Activated CD4-positive, CD25-positive, alpha-beta regulatory T cell (primary cell): ENCODE measurements around the gene COL21A1.

Experiments
- DNase-seq, 4 experiments: peaks; one replicate each; lab custom pipeline; 2025; lab: John Stamatoyannopoulos, UW

The COL21A1 gene

GRCh38 chr6:56106231-56106630 is 141.1 kb downstream of the COL21A1 start:
- DNase-seq = no peak

DNA sequence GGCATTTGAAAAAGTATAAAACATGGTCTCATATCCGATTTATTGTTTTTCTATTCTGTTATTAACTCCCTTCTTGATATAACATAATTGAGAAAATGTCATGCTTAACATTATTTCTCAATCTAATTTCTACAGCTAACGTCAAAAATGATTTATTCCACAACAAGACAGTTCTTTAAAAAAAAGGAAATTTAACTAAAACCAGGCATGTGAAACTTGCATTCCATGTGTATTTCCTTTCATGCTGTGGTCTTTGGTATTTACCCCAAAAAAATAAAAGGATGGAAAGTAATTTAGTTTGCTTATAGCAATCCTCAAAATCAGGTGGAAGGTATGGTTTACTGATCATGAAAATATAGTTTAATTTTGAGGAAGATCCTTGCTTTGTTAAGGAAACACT is 142.8 kb downstream of the COL21A1 start:
- DNase-seq = no peak

- no peak for DNase-seq
Measured at GRCh38 chr6:56102216-56102615, 145.2 kb downstream of the COL21A1 start.

GRCh38 chr6:56101141-56101553 is 146.2 kb downstream of the COL21A1 start:
- no peak for DNase-seq

DNA sequence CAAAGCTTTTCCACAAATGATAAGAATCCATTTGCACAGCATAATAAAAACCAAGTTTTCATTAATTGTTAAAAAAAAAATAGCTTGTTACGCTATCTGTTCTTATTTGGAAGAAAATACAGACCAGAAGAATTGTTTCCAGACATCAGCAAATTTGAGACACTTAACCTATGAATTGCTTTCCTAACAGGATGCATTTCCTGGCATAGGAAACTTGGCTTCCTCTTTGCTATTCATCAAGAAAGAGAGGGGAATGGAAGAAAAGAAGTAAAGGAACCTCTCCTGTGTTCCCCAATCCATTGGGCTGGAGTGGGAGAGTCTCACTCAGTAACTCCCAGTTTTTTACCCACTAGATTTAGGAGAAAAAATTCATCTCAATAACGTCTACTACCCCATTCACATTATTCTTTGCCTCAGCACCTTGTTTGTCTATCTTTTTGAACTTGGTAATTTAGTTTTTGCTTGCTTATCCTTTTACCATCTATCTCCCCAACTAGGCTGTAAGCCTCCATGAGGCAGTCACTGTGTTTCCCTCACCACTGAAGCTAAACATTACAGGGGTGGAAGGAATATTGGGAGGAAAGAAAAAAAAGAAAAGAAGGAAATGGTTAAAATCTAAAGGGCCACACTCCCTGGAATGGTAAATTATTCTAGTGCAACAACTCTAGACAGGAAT is 150.3 kb downstream of the COL21A1 start:
- no peak for DNase-seq

DNA sequence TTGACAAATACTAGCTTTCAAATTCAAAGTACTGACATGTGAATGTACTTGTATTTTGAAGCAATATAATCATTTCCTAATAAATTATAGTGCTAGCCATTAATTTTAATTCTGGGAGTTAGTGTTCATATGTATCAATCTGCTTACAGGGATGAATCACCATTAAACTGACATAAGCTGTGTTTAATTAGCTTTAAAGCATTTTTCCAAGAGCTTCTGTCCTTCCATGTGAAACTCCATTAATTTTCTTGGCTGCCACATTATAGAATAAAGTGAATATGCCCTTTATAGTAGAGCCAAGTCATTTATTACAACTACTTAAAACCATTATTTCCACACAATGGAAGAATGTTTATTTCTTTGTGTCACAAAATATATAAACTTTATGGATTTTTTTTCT is 150.8 kb downstream of the COL21A1 start:
- no peak for DNase-seq

- no peak for DNase-seq
Measured at GRCh38 chr6:56093776-56094175, 153.6 kb downstream of the COL21A1 start.

GRCh38 chr6:56091159-56091869 is 156.1 kb downstream of the COL21A1 start:
- DNase-seq = no peak

- no peak for DNase-seq
Measured at GRCh38 chr6:56088641-56089040, 158.7 kb downstream of the COL21A1 start.

GRCh38 chr6:56087421-56087820 is 160.0 kb downstream of the COL21A1 start:
- DNase-seq = no peak

DNA sequence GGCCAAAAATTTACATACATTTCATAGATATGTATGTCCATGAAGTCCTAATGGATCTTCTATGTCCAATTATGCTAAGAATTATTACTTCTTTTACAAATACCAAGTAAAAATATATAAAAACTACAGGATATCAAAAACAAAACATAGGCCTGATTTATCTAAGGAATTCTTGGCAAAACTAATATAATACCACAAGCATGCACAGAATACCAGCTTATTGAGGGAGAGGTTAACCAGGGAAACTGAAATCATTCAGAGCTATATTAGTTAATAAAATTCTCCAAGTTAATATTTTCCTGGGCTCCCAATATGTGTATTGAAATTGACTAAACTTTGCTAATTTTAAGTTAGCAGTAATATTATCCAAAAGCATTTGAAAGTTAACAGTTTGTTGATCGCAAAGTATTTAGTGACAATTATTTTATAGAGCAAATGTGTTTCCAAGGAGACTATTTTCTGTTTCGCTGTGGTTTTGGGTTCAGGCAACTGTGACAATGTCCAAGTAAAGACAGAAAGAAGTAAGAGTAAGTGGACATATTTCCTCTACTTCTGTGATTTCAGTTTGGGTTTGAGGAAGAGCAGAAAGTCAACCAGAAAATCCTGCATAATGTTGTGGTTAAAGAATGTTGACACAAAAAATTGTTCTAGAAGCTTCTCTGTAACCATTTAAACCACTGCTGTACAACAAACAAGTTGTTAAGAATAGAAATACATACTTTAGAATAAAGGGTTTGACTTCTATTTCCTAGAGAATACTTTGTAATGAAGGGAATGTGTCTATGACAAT is 167.4 kb downstream of the COL21A1 start:
- no peak for DNase-seq

- no peak for DNase-seq
Measured at GRCh38 chr6:56076033-56076432, 171.3 kb downstream of the COL21A1 start.

GRCh38 chr6:56073761-56074160 is 173.6 kb downstream of the COL21A1 start:
- no peak for DNase-seq

GRCh38 chr6:56073315-56073714 is 174.1 kb downstream of the COL21A1 start:
- no peak for DNase-seq

DNA sequence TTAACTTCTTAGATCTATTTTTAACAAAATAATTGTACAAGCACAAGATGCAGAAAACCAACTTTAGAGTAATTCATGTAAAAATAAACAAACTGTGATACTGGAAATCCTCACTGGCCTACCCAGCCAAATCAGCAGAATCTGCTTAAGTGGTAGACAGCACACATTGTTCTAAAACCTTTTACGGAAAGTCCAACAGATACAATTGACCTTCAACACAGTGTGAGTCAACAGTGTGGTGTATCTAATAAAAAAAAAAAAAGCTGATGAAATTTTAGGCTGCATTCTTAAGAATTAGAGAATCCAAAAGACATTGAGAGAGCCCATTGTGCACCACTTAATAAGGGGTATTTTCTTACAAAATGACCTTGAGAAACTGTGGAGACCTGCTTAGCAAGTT is 174.5 kb downstream of the COL21A1 start:
- DNase-seq = no peak

DNA sequence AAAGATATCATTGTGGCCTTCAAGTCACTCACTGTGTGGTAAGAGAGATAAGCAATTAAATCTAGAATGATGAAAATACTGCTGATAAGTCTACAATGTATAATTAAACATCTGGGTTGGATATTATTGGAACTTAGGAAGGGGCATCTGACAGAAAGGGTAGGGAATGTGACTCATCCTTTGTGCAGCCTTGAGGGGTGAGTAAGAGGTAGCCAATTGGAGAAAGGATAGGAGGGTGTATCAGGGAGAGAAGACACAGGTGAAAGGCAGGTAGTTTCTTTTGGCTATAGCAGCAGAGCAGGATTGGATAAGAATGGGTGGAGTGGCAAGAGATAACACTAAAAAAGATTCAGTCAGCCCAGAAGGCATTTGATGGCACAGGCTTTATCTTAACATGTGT is 182.0 kb downstream of the COL21A1 start:
- DNase-seq = no peak

- DNase-seq = no peak
Measured at GRCh38 chr6:56062836-56063235, 184.5 kb downstream of the COL21A1 start.

DNA sequence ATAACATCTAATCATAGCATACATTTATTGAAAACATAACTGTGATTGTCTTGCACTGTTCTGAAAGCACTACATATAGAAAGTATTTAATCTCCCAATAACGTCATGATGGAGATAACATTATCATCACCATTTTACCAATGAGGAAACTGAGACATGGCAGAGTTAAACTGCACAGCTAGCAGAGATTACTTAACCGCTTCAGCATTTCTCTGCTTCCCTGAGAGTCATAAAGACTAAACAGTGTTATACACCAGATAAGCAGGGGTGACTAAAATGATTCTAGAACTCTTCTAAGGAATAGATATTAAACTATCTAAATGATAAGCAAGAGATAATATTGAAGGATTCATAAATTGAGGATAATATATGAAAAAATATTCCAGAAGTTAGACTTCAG is 188.7 kb downstream of the COL21A1 start:
- DNase-seq = no peak

DNA sequence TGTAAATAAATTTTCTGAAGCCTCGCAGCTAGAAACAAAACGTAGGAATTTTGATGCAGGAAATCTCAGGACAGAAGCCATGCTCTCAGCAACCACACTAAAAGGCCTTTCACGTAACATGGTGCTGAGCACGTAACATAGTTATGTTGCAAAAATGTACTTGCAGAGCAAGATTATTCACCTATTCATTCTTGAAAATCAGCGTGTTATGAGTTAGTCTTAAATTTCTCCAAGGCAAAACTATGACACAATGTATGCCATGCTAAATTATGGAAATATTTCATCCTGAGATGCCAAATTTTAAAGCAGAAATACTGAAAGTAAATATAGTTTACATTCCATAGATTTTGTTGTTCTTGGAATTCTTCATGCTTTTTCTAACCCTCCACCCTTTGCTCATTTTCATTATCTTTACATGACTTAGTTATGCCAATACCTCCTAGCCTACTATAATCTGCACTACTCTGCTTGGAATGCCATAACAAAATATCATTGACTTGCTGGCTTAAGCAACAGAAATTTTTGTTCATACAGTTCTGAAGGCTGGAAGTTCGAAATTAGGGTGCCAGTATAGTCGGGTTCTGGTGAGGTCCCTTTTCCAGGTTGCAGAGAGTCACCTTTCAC is 192.2 kb downstream of the COL21A1 start:
- DNase-seq = no peak

DNA sequence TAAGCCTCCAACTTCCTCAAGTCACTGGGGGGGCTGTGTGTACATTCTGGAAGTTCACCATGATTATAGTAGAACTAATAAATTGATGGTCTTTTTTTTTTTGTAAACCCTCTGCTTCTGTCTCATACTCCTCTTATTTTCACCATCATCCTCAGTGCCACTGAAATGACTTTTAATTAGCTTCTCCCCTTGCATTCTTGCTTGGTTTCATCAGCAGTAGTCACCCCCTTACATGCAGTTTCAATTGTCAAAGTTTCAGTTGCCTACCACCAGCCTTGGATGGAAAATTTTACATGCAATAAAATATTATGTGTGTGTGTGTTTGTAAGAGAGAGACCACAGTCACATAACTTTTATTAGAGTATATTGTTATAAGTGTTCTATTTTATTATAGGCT is 196.2 kb downstream of the COL21A1 start:
- DNase-seq = no peak

DNA sequence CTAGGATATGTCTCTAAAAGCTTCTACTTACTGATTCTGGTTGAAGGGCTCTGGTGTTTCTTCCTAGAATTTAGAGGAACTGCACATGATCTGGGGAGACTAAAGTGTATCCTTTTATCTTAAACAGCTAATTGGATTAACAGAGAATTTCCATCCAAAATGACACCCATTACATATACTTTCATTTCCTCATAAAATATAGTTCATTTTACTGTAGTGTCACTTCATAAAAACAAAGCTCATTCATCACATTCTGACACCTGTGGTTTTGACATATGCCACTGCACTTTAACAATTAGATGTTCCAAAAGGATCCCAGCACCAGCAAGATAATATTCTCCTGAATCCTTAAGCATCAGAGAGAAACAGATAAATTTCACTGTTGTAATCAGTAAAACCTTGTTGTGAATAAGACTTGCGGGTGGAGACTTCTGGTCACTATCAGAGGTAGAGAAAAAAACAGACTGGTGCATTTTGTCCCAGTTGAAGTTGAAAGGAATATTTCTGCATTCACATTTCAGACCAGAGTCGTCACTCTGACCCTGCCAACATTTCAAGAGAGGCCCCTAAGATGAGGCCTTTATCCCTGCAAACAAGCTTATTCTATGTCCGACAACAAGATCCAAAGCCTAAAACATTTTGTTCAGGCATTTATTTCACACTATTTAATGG is 196.7 kb downstream of the COL21A1 start:
- DNase-seq = no peak

DNA sequence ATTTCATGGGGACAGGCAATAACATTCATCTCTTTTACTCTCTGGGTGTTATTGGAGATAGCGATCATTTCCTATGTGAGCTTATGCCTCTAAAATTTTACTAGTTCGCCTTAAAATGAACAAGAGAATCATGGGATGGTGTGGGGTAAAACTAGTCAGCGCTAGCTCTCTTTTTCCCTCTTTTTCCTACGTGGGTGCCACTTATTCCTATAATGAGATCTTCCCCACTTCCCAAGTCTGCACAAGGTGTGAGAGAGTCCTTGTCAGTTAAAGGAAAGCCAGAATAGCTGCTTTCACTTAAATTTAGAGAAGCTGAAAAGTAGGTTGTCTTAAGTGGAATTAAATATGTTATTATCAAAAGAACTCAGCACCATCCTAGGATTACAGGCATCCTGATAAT is 198.8 kb downstream of the COL21A1 start:
- no peak for DNase-seq
